KG1 (cell line): ENCODE measurements around the gene EME1.
"Not testable (repeated sequence)": the region's sequence is repeated elsewhere in the genome, so short reads cannot be mapped to it uniquely, and the experiment has no call there.

Source experiments
- DNase-seq: peaks from one replicate; lab custom pipeline; 2025; lab: John Stamatoyannopoulos, UW

EME1 gene, protein sequence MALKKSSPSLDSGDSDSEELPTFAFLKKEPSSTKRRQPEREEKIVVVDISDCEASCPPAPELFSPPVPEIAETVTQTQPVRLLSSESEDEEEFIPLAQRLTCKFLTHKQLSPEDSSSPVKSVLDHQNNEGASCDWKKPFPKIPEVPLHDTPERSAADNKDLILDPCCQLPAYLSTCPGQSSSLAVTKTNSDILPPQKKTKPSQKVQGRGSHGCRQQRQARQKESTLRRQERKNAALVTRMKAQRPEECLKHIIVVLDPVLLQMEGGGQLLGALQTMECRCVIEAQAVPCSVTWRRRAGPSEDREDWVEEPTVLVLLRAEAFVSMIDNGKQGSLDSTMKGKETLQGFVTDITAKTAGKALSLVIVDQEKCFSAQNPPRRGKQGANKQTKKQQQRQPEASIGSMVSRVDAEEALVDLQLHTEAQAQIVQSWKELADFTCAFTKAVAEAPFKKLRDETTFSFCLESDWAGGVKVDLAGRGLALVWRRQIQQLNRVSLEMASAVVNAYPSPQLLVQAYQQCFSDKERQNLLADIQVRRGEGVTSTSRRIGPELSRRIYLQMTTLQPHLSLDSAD

DNA sequence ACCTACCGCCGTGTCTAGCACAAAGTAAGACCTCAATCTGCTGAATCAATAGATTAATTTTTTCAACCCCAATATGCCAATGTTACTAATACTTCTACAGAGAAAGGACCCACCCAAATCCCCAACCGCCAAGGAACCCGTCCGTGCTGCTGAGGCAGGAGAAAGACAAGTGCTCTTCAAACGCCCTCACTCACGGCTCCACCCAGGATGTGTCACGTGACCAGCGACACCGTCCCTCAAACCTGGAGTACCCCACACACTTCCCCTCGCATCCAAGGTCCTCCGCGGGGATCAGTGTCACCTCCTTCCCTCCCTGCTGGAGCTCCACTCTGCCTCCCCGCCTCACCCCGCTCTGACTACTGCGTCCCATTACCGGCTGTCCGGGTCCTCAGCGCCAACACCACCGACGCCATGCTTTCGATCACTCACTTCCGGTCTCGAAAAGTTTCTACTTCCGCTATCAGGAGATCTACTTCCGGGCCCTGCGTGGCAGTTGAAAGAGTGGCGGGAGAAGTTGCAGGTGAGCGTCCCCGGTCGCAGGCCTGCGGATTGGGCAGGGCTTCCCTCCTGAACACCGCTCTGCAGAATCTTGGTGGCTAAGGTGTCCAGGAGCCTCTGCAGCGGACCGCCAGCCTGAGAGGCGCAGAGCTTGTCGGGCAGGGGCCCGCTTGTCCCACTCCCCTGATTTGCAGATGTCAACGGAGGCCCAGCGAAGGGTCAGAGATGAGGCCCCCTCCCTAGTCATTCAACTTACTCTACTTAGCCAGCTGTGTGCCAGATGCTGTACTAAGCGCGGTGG is at the start of gene EME1, which contains the start of gene MRPL27:
TSS of gene EME1 (plus strand) at position 472 of the 799 bp plus-strand sequence. CDS start 1,980 bp downstream, outside the sequence.
TSS of gene MRPL27 (minus strand) at position 427 of the 799 bp plus-strand sequence. CDS start at position 413, 14 bp downstream.
- peak; percentile 95 for DNase-seq

DNA sequence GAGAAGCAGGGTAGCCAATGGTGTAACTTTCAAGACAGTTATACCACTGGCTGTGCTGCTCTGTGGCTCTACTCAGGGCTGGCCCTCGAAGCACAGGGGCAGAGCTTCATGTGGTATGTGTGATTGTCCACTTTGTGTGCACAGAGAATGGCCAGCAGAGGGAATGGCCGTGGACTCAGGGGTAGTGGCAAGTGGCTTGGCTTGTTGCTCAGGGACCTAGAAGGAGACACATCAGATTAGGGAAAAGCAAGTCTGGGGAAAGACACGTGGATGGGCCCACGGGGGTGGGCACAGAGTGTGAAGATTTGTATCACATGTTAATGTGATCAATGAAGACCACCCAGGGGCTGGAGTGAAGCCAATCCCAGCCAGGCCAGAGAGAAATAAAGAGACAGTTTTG is 47.1 kb upstream of the EME1 start:
- DNase-seq: no peak

DNA sequence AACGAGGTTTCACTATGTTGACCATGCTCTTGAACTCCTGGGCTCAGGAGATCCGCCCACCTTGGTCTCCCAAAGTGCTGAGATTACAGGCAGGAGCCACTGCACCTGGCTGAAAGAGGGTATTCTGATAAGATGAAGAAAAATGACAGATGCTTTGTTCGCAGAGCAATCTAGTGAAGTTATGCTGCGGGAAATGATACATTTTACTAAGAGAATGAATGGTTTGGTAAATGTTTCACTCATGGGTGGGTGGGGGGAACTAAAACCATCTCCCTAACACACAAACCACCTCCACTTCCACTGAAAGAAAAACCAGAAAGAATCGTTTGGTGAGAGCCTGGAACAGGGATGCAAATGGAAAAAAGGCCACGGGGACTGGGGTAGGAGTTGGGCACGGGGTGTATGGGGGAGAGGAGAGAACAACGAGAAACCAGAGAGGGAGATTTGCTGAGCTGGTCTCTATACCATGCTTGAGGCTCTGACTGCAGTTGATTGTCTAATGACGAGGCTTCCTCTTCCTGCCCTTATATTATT is 46.1 kb upstream of the EME1 start:
- no peak for DNase-seq

DNA sequence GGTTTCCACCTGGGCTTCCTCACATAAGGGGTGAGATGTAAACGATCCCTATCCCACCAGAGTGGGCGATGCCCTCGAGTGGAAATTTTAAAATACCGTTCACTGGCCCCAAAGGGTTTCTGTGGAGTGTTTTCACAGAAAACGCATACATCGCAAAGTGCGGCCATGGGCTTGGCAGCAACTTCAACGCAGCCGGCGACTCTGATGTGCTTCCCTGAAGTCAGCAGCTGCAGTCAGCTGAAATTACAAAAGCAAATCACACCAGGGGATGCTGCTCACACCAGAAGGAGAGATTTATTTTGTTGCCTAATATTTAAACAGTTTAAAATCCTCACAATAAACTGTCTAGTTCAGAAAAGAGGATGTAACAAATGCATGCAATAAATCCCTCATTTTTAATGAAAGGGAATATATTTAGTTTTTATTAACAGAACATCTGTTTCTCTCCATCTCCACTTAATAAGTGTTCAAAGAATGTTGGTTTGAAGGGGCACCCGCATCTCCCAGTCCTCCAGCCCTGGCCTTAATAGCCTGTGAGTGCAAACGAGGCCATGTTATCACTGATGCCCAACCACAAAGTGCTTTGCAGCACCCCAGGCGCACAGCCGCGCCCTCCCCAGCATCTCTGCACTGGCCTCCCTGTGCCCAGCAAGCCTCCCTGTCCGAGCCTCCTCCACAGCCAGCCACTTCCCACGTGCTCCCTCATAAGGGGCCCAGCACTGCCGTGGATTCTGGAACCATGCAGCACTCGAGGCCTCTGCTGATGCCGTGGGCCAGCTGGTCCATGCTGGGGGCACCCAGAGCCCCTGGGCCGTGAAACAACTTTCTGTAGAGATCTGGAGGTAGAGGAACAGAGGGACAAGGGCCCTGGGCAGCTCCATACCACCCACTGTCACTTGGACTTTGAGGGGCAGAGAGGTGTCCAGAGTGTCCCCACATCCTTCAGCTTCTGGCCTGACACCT is 44.4 kb upstream of the EME1 start:
- no peak for DNase-seq

DNA sequence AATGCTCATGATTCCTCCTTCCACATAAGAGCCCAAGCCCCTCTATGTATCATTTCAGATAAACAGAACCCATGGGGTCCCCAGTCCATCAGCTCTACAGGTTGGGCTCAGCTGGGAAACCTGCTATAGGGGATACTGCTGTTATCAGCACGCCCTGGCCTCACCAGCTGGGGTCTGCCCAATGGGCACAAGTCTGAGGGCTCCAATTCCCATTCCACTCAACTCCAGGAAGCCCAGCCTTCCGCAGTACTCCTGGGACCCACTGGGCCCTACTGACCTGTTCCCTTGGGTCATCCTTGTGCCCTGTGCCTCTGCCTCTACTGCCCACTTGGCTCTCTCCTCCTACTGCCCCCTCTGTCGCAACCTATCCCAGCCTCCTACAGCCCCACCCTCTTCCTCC is 43.3 kb upstream of the EME1 start:
- DNase-seq: no peak

DNA sequence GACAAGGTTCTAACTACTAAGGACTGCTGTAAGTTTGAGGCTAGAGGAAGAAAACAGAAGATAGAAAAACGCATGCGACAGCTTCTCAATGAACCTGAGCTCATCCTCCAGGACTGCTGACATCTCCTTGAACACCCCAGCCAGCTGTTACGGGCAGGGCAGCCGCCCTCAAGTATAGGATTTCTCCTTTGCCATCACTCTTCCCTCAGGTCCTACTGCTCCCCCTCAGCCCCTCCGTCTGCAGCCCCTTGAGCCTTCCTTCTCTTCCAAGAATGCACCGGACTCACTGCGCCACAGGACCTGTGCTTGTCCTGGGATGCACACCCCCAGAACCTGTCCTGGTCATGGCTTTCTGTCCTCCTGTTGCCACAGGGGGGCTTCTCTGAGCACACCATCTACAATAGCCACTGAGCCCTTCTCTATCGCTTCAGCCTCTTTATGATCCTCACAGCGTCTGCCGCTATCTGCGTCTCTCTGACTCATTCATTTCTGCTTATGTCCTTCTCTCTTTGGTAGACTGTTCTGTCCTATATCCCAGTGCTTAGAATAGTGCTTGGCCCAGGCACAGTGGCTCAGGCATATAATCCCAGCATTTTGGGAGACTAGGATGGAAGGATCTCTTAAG is 42.8 kb upstream of the EME1 start:
- DNase-seq: no peak

DNA sequence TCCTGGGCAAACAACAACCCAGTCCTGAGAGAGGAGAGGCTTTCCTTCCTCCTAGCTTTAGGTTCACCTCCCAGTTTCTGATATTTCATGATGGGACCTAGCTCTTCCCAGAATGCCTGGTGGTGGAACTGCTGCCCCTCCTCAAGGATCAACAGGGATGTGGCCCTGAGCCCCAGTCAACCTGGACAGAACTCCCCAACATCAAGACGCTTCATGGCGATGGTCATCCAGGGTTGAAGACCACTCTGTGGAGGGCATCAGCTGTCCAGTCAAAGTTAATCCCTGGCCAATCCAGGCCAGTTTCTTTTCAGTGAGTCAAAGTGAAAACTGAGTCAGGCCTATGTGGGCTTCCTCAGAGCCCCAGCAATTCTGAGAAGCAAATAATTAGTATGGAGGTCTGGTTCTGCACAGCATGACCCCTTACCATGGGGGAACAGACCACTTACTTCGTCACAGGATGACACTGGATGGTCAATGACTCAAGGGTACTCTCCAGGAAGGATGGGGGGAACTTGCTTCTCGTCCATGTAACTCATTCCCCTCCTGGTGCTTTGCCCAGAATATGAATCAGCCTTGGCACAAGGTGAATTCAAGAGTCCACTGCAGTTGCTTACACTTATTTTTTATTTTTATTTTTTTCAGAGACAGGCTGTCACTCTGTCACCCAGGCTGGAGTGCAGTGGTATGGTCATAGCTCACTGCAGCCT is 41.8 kb upstream of the EME1 start:
- DNase-seq: no peak

DNA sequence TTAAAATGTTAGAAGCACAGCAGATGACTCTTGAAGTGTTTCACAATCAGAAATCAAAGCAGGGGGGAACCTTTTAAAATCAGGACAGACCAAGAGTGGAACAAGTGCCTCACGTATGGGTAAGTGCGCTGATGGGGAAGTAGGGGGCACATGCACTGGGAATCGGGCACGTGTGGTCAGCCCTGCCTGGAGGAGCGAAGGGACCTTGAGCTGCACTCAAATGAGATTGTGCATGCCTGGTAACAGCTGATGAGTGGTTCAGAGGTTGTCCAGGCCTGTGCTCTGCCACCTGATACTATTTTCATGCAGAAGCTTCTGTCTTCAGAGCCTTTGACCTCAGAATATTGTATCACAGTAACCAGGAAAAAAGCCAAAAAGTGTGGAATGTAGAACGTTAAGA is 40.8 kb upstream of the EME1 start:
- DNase-seq: no peak

DNA sequence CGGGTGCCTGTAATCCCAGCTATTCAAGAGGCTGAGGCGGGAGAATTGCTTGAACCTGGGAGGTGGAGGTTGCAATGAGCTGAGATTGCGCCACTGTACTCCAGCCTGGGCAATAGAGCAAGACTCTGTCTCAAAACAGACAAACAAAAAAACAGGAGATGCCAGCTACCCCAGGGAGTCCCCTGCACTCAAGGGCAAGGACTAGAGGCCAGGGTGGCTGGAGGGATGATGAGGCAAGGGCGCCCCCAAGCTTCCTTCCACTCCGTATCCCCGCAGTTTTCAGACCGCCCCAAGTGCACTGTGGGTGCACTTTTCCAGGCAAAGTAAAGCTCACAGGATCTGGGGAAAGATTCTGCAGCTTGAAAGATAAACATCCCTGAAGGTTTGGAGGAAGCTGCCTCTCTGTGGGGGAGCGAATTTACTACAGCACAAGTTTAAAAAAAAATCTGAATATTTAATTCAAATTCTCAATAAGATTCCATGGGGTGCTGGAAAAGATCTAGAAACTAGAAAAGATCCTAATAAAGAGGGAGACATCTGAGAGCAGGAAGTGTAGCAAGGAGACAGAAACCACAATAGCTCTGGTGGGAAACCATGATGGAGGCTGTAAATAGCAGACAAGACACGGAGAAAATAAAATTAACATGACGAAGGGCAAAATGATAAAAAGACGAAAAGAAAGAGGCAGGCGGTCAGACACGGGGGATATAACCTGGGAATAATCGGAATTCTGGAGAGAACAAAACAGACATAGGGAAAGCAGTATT is 39.6 kb upstream of the EME1 start:
- not testable (repeated sequence) for DNase-seq

DNA sequence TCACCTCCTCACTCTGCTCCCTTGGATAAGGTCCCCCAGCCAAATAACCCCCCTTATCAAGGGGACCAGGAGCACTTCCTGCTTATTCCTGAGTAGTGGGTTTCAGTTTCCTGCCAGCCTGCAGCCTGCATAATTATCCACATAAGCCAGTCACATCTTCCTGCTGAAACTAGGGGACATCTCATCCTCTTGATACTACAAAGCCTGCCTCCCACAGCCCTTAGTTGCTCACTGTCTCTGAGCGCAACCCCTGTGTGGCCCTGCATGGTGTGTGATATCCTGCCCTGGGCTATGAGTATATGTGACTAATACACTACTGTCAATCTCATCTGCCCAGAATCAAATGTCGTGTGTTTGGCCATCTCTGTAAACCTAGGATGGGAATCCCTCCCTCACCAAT is 35.1 kb upstream of the EME1 start:
- DNase-seq: no peak

DNA sequence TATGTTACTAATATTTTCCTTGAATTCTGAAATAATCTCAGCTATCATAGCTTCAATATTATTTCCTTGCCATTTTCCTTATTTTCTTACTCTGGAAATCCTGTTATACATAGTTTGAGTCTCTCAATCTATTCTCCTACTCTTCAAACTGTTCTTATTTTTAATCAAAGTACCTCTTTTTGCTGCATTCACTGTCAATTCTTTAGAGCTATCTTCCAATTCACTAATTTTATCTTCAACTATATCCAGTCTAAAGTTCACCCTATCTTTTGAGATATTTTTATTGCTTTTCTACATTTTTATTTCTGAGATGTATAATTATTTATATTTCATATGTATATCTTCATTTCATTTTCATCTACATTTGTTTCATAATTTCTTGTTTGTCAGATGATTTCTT is 34.4 kb upstream of the EME1 start:
- no peak for DNase-seq

DNA sequence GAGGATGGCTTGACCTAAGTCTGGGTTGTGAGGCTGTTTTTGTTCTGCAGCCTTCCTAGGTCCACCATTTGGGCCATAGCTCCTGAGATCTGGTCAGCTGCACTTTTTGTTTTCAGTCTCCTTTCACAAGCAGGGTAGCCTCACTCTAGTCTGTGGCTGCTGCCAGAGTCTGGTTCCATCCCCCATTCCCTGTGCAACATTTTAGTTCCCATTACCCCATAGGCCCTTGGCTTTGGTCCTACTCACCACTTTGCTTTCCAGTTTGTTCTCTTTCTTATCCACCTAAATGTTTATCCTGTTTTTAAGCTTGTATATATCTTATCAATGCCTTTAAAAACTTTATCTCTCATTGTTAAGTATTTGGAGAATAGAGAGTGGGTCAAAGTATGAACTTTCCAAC is 33.6 kb upstream of the EME1 start:
- DNase-seq: no peak

DNA sequence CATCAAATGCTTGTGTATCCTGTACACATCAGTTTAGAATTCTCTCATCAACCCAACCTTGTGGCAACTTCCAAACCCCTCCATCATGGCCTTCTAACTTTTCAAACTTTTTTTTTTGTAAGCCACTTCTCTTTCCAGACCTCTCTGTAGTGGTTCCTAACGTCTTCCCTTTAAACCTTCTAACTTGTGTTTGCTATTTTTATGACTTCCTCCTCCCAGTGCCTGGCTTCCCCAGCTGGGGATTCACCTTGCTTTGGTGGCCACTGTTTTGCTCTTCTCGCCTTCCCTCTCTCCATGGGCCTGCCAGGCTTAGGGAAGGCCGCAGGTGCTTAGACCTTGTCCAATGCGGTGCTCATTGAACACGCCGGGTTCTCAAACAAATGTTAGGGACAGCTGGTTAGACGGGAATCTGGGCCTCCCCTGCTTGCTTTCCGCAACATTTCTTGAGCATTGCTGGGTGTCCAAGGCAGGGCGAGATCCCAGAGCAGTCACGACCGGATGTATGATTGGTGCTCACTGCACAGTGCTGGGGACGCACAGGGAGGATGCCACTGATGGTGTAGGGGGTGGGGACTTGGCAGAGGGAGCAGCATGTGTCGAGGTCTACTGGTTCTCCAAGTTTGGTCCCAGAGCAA is 28.2 kb upstream of the EME1 start:
- no peak for DNase-seq

DNA sequence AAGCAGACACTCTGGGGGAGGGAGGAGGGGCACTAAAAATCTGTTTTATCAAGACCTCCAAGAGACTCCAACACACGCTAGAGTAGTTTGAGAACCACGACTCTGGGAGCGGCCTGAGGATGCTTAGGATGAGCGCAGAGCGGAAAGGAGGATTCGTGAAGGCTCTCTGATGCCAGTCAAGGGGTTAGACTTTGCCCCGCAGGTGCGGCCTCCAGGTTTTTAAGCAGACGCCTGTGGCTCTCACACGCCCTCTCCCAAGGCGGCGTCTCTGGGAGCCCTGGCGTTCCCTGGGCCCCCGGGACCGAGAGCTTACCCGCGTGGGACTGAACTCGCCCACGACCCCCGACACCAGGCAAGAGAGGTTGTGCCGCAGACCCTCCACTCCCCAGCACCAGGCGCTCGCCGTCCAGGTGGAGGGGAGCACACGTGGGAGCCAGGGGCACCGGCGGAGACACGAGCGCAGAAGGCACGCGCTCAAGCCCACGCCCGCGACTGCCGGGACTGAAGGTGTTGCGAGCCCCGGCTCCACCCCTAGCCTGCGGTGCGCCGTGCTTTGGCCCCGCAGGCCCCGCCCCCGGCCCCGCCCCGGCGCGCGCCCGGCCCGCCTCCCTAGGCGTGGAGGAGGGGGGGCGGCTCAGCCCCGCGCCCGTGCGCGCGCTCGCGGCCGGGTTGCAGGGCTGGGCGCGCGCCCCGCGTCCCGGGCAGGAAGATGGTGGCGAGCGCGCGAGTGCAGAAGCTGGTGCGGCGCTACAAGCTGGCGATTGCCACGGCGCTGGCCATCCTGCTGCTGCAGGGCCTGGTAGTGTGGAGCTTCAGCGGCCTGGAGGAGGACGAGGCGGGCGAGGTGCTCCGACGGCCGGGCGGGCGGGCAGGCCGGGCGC is 27.4 kb upstream of the EME1 start, which contains the start of gene XYLT2:
TSS of gene XYLT2 (plus strand) at position 695 of the 881 bp plus-strand sequence. CDS start at position 710, 15 bp downstream.
- DNase-seq: peak; percentile 78

DNA sequence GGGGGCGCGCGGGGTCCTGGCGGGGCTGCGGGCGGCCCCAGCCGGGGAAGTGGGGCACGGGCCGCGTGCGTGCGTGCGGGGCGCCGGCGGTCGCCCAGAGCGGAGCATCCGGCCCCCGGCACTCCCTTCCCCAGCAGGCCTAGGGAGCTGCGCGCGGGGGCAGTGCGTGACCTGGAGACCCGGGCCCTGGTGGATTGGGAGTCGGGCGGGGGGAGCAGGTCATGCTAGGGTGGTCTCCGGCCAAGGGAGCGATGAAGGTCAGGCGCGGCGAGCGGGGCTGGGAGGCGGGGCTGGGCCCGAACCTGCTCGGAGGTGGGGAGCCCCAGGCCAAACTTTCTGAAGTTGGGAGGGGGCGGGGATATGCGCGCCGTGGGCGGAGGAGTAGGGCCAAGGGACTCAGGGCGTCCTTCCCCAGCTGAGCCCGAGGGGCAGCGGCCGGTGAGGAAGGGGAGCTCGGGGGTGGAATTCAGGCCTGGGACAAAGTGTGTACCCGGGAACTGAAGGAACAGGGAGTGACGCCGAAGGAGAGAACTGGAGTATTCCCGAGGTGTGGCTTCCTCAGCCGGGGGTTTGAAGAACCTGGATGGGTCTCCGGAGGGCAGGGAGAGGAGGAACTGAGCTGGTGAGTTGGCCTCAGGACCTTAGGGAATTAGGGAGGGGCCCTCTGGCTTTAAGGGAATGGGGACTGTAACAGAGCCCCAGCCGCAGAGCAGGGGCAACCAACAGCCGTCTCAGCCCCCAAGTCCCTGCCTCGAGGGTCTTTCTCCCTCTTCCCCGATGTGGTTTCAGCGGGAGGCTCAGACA is 26.5 kb upstream of the EME1 start:
- DNase-seq: no peak

DNA sequence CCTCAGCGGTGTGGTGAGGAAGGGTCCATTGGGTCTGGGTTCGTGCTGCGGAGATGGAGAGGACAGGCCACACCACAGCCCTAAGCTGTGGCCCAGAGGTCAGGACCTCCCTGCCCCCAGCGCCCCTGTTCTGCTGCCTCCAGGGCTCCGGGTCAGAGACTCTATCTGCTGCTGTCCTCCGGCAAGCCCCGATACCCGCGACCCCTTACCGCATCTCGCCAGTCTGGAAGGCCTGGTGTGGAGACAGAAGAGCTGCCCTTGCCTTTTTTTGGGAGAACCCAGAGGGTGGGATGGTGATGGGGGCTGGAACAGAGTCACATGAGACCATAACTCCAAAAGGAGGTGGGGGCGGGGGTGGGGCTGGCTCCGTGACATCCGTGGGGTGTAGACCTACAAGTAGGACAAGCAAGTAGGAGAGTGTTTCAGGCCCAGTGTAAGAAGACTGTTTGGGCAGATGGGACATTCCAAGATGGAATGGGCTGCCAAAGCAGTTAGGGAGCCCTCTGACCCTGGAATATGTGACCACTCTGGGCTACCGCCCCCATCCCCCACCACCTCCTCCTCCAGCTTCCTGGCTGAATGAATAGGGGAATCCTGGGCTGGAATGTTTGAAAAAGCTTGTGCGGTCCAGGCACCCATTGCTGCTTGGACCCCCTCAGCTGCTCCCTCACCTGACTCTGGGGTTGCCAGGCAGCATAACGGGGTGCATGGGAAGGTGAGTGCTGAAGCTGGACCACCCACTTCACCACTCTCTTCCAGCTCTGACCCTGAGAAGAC is 25.7 kb upstream of the EME1 start:
- DNase-seq: no peak
